Endothelial cell (in vitro differentiated cells): Measurements from ENCODE around the gene GALNT18. TPM values are rescaled to one million over a fixed set of nuclear protein-coding genes. Genes with fewer than 3 reads are reported as not detected.

ENCODE experiments used
- DNase-seq: peaks from one replicate; pipeline ENCODE4 v3.0.0; 2021; ENCODE audit warnings: low spot score
- H3K27ac Mint-ChIP-seq: one replicate; pipeline ENCODE4 v1.8.0; 2021; ENCODE audit warnings: mixed read lengths, inconsistent platforms; ENCODE audit not compliant: unreplicated experiment
- H3K27me3 Mint-ChIP-seq: one replicate; pipeline ENCODE4 v1.8.0; 2021; ENCODE audit warnings: mild to moderate bottlenecking, moderate library complexity, mixed read lengths, inconsistent platforms; ENCODE audit not compliant: unreplicated experiment
- H3K36me3 Mint-ChIP-seq: one replicate; pipeline ENCODE4 v1.8.0; 2021; ENCODE audit warnings: mild to moderate bottlenecking, low read depth, mixed read lengths, inconsistent platforms; ENCODE audit not compliant: unreplicated experiment
- H3K4me1 Mint-ChIP-seq: one replicate; pipeline ENCODE4 v1.8.0; 2021; ENCODE audit warnings: mild to moderate bottlenecking, mixed read lengths, inconsistent platforms; ENCODE audit not compliant: unreplicated experiment
- H3K4me3 Mint-ChIP-seq: one replicate; pipeline ENCODE4 v1.8.0; 2021; ENCODE audit warnings: mild to moderate bottlenecking, mixed read lengths, inconsistent platforms; ENCODE audit not compliant: unreplicated experiment
- H3K9me3 Mint-ChIP-seq: one replicate; pipeline ENCODE4 v1.8.0; 2021; ENCODE audit warnings: mixed read lengths, inconsistent platforms; ENCODE audit not compliant: unreplicated experiment
- total RNA-seq: library from RNA; stranded (reverse); fragmentation: NEBNext Ultra II Directional; extraction: Animal tissue kit (Norgen Biotek cat#: 25700); gene quantifications from one replicate; pipeline ENCODE4 v1.2.1, GENCODE V29; 2021; ENCODE audit not compliant: unreplicated experiment
- TF ChIP-seq, protein P1 (sequence below): fragments of 200-600 bp; sonication (generic); IDR thresholded peaks from one replicate; pipeline ENCODE4 v1.5.0; 2021; ENCODE audit warnings: antibody characterized with exemption; ENCODE audit not compliant: unreplicated experiment

Gene GALNT18
- total RNA-seq, 1 donor from 2014 or later, result 87.6 TPM

DNA sequence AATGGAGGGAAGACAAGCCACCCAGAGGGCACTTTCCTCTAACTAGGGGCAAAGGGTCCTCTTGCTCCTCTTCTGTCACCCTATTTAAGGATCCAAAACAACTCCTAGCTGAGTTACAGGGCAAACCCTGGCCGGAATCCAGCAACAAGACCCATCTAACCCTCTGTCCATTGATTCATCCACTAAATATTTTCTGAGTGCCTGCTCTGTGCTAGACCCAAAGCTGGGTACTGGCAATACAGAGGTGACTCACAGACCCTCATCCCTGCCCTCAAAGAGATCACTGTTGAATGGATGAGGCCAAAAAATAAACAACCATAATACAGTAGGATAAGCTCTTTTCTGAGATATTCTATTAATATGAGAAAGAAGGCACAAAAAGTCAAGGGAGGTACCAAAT, 4.3 kb upstream of the GALNT18 start:
- Mint-ChIP-seq H3K4me1 (peaks cover 10% of the 10 kb centered on the region), H3K4me3 (no peak overlapping the region), H3K9me3 (no peaks in the 10 kb centered on the region), H3K27me3 (no peaks in the 10 kb centered on the region), H3K36me3 (no peaks in the 10 kb centered on the region), H3K27ac (no peak overlapping the region)
- DNase-seq, result no peak
- TF ChIP-seq, protein P1, sequence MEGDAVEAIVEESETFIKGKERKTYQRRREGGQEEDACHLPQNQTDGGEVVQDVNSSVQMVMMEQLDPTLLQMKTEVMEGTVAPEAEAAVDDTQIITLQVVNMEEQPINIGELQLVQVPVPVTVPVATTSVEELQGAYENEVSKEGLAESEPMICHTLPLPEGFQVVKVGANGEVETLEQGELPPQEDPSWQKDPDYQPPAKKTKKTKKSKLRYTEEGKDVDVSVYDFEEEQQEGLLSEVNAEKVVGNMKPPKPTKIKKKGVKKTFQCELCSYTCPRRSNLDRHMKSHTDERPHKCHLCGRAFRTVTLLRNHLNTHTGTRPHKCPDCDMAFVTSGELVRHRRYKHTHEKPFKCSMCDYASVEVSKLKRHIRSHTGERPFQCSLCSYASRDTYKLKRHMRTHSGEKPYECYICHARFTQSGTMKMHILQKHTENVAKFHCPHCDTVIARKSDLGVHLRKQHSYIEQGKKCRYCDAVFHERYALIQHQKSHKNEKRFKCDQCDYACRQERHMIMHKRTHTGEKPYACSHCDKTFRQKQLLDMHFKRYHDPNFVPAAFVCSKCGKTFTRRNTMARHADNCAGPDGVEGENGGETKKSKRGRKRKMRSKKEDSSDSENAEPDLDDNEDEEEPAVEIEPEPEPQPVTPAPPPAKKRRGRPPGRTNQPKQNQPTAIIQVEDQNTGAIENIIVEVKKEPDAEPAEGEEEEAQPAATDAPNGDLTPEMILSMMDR, result no peak

DNA sequence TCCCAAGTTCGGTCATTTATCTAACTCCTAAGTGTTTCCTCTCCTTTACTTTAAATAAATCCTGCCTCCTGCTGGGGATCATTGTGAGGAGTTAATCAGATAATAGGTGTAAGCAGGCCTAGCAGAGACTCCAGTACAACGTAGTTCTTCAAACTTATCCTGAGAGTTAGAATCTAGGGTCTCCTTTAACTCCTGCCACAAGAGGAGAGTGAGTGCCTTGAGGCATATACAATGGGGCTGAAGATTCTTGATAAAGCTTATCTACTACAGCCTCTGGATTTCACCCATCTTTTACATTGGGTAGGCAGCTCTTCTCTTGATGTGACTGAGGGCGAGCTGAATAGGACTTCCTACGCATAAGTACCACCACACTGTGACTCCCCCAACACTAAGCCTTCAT, 3.1 kb upstream of the GALNT18 start:
- no peak for DNase-seq
- Mint-ChIP-seq H3K36me3 (no peaks in the 10 kb centered on the region), H3K4me3 (no peak overlapping the region), H3K9me3 (no peaks in the 10 kb centered on the region), H3K27me3 (no peaks in the 10 kb centered on the region), H3K4me1 (peaks cover 10% of the 10 kb centered on the region), H3K27ac (no peak overlapping the region)
- TF ChIP-seq, protein P1, result no peak

DNA sequence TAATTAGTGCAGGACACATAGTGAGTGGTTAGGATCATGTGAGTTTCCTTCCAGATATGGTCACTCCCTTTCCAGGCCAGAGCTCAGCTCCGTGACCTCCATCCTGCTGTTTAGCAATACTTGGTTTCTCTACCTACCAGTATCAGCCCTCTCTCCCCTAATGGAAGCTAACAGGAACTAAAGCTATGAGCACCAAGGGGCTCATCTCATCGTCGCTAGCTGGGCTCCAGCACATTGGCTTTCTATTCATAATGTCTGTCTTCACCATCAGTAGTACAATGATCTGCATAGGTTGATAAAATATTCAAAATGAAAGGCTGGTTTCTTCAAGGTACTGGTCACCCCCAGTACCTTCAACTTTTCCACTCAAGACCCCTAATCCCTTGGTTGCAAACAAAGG, 2.4 kb upstream of the GALNT18 start:
- Mint-ChIP-seq H3K4me3 (no peak overlapping the region), H3K27me3 (peaks cover 7% of the 10 kb centered on the region), H3K9me3 (no peaks in the 10 kb centered on the region), H3K4me1 (peaks cover 16% of the 10 kb centered on the region), H3K36me3 (peaks cover 6% of the 10 kb centered on the region), H3K27ac (no peak overlapping the region)
- TF ChIP-seq, protein P1, result no peak
- no peak for DNase-seq

DNA sequence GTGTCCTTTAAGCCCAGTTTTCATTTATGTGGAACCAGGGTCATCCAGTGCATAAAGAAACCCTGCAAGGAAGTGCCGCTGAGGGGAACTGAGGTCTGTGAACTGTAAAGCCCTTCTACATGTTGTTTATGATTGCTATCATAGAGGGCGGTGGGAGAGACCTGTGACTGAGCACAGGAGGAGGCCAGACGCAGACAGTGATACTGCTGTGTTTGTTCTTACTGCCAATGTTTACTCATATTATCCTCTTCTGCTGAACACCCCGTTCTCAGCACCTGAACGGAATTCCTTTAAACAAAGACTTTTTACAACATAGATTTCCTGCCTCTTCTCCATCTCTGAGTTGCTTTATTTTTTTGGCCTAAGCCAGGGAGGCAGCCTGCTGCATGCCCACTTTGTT, 967 bp upstream of the GALNT18 start:
- Mint-ChIP-seq H3K36me3 (peaks cover 8% of the 10 kb centered on the region), H3K4me3 (peak overlapping the region; percentile 26), H3K27me3 (peaks cover 7% of the 10 kb centered on the region), H3K4me1 (peaks cover 29% of the 10 kb centered on the region), H3K27ac (no peak overlapping the region), H3K9me3 (no peaks in the 10 kb centered on the region)
- DNase-seq, result no peak
- TF ChIP-seq, protein P1, result no peak

DNA sequence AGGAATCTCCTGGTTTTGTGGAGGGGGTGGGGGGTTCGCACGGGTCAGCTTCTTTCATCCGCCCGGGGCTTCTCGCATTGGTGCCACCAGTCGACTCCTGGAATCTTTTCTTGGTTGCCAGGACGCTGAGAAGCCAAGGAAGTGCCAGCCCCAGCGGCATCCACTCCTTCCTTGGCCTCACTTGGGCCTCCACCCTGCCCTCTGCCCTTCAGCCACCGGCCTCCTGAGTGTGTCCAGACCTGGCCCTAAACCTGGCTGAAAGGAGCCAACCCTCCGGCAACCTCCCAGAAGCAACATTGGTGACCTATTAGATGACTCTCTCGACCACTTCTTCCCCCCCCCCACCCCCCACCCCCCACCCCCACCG, 518 bp upstream of the GALNT18 start:
- peaks cover 7% of the 10 kb centered on the region for H3K27me3 Mint-ChIP-seq
- no peaks in the 10 kb centered on the region for H3K9me3 Mint-ChIP-seq
- peaks cover 8% of the 10 kb centered on the region for H3K36me3 Mint-ChIP-seq
- peak overlapping the region; percentile 62 for H3K4me3 Mint-ChIP-seq
- H3K4me1 Mint-ChIP-seq, result peaks cover 33% of the 10 kb centered on the region
- no peak overlapping the region for H3K27ac Mint-ChIP-seq
- DNase-seq, result no peak
- TF ChIP-seq, protein P1, result no peak
